Middle frontal gyrus (tissue), 1 donor: ENCODE data around the gene INTS11.
"Not testable (repeated sequence)": the region's sequence is repeated elsewhere in the genome, so short reads cannot be mapped to it uniquely, and the experiment has no call there.

Source experiments
- DNase-seq: peaks from one replicate; pipeline ENCODE4 v3.0.0-alpha.2; 2015; ENCODE audit warnings: low spot score; ENCODE audit errors: extremely low spot score

The INTS11 gene

DNA sequence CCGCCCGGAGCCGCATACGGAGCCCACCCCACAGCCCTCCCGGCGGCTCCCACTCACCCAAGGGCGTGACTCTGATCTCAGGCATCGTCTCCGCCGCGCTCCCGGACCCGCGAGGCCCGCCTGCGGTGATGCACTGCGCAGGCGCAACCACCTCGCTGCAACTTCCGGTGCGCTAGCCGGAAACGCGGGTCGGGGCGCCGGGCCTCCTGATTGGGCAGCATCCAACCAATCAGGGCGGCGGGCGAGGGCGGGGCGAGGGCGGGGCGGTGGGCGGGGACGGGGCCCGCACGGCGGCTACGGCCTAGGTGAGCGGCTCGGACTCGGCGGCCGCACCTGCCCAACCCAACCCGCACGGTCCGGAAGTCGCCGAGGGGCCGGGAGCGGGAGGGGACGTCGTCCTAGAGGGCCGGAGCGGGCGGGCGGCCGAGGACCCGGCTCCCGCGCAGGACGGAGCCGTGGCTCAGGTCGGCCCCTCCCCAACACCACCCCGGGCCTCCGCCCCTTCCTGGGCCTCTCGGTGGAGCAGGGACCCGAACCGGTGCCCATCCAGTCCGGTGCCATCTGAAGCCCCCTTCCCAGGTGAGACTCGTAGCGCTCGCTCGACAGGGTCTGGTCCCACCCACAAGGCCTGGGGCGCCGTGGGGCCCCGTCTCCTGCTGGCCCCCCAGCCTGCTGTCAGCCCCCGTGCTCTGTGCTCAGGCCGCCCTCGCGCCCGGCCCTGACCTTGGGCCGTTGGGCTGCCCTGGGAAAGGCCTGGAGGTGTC is at the start of gene INTS11, which contains the start of gene CPTP:
TSS of gene INTS11 (minus strand) at position 137 of the 764 bp plus-strand sequence. CDS start at position 85, 52 bp downstream.
TSS of gene CPTP (plus strand) at position 279 of the 764 bp plus-strand sequence. CDS start 2,109 bp downstream, outside the sequence.
- peak; percentile 84 for DNase-seq

DNA sequence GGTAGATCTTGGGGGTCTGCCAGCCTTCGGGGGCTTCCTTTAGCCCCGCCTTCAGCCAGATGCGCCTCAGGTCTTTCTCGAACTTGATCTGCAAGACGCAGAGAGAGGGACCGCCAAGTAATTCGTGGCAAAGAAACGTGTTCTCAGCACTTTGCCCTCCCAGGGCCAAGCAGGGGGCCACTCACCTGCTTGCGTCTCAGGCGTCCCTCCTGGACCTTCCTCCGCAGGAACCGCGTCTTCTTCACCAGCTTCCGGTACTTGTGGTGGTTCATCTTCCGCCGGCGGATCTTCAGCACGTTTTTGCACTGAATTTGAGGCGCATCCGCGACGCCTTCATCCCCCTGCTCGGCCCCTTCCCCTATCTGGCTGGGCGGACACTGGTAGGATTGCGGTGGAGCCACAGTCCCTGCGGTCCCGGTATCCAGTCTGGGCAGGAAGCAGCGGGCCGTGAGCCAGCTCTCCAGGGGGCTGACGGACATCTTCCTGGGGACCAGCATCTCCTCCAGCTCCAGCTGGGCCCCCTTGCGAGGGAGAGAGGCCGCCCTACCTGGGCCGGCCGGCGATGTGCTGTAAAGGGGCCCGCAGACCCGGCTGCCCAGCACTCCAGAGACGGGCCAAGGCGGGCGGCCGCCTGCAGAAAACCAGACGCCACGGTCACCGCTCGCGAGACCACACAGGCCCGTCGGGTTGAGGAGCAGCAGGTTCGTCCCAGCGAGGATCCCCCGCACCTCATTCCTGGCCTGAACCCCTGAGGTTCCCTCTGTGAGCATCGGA is 49.5 kb upstream of the INTS11 start:
- no peak for DNase-seq

DNA sequence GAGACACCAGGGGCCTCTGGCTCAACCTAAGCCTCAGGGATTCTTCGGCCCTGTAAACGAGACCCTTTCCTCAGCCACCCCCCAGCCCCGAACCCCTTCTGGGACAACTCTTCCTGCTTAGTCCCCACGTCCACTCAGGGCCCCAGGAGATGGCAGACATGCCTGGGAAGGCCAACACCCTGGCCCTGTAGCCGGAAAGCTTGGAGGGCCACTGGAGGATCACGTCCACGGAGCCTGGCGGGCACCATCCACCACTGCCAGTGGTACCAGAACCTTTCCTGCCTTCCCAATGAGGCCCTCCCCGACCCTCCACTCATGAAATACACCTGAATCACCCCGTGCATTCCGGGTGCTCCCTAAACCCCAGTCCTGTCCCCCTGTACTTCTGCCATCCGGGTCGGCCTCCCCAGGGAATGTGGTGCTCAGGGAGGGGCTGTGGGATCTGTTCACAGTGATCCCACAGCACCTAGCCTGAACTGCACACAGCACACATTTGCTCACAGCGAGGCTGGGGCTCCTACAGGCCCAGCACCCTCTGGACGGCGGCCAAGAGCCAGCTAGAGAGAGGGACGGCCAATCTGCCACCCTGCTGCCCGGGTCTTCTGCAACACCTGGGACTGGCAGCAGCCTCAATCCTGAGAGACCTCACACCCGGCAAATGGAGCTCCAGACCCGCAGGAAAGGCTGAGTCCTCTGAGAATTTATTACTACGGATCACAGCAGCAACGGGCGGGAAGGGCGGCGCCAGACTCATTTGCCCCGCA is 48.8 kb upstream of the INTS11 start:
- DNase-seq, result no peak

DNA sequence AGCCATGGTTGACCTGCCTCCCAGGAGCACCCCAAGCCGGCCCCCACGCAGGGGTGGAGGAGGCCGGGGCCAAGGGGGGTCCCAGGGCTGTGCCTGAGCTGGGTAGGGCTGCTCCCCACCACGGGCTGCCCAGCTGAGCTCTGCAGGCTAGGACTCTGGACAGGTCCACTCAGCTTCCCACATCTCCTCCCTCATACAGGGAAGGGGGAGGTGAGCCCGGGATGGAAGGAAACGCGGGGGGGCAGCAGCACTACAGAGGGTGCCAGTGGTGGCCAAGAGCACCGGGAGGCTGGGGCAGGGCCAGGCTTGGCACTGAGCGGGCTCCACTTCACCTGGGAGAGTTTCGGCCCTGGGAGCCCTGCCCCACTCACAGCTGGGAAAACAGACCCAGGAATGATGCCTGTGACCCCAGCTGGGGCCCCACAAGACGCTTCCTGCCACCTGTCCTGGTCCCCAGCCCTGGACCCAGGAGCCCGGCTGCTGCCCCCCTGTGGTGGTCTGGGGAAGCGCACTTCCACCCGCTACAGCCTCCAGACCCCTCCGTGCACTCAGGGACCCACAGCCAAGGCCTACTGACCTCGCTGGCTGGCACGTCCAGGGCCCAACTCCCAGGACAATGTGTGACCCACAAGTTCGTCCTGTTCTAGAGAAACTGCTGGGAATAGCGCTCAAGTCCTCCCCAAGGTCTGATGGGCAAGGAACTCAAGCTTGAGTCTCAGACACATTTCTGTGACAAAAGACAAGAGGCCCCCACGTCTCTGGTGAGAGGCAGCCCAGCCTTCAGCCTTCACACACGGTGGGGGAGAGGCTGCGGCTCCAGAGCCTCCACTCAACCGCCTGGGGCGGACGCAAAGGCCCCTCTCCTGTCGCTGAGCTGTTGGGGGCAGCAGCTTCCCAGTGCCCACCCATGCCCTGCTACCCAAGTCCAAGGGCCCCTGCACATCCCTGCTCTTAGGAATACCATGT is 47.6 kb upstream of the INTS11 start:
- no peak for DNase-seq

DNA sequence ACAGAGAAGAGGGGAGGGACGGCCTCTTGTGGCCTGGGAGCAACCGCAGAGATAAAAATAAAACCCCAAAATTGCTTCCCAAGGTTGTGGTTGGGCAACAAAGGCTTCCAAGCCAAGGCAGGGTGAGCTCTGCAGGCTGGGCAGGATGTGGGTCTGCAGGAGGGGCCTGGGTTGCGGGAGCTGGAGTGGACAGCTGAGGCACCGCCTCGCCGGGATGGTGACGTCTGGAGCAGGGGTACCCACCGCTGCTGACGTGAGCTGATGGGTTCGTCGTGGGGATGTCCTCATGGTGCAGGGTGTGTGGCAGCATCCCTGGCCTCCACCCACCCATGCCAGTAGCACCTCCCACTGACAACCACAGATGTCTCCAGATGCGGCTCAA is 46.9 kb upstream of the INTS11 start:
- DNase-seq, result no peak

DNA sequence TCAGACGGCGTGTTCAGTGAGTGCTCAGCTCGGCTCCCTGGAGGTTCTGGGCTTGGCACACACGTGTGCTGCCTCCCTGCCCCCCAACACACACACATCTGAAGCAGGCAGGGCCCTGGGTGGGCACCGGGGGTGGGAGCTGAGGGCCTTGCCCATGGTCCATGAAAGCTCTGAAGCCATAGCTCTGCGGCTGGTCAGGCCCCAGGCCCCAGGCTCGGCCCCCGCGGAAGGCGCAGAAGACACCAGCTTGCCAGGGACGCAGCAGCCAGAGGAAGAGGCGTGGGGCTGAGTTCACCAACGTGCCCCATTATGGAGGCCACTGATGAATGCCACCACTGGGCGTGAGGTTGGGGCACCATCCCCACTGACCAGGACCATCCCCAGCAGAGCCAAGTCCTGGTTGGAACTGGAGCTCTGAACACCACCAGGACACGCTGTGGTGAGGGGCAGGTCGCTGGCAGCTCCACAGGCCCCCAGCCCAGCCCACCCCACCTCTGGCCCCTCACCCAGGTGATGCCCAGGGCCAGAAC is 46.4 kb upstream of the INTS11 start:
- DNase-seq, result no peak

DNA sequence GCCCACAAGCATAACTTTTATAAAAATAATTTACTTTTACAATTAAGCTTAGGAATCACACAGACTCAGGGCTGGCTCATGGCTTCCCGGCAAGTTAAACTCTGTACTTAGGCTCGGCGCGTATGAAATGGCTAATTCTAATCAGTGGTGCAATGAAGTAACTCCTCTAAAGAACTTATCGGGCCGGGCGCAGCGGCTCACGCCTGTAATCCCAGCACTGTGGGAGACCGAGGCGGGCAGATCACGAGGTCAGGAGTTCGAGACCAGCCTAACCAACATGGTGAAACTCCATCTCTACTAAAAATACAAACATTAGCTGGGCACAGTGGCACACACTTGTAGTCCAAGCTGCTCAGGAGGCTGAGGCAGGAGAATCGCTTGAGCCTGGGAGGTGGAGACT is 45.6 kb upstream of the INTS11 start:
- DNase-seq, result not testable (repeated sequence)

DNA sequence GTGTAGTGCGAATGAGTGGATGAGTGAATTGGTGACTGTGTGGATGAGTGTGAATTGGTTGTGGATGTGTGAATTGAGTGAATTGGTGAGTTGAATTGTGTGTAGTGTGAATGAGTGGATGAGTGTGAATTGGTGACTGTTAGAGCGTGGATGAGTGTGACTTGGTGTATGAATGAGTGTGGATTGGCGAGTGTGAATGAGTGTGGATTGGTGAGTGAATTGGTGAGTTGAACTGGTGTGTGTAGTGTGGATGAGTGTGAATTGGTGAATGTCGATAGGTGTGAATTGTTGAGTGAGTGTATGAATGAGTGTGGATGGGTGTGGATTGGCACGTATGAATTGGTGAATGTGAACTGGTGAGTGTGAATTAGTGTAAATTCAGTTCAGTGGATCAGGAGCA is 42.9 kb upstream of the INTS11 start:
- DNase-seq, result no peak

DNA sequence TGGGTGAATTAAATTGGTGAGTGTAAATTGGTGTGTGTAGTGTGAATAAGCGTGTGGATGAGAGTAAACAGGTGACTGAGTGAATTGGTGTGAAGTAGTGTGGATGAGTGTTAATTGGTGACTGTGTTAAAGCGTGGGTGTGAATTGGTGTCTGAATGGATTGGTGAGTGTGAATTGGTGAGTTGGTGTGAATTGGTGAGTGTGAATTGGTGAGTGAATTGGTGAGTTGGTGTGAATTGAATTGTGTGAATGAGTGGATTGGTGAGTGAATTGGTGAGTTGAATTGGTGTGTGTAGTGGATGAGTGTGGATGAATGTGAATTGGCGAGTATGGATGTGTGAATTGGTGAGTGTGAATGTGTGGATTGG is 42.2 kb upstream of the INTS11 start:
- DNase-seq, result no peak

DNA sequence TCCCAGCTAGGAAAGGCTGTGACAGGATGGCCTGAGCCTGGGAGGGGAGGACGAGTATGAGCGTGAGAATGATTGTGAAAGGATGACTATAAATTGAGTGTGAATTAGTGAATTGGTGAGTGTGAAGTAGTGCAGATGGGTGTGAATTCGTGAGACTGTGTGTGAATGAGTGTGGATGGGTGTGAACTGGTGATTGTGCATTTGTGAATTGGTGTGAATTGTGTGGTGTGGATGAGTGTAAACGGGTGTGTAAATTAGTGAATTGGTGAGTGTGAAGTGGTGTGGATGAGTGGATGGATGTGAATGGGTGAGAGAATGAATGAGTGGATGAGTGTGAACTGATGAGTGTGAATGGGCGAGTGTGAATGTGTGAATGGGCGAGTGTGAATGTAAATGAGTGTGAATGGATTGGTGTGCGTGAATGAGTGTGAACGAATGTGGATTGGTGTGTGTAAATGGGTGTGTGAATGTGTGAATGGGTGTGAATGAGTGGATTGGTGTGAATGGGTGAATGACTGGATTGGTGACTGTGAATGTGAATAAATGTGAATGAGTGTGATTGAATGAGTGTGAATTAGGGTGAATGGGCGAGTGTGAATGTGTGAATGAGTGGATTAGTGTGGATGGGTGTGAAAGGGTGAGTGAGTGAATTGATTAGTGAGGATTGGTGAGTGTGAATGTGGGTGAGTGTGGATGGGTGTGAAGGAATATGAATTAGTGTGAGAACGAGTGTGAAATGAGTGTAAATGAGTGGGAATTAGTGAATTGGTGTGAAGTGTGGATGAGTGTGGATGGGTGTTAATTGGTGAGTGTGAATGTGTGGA is 41.6 kb upstream of the INTS11 start:
- no peak for DNase-seq

DNA sequence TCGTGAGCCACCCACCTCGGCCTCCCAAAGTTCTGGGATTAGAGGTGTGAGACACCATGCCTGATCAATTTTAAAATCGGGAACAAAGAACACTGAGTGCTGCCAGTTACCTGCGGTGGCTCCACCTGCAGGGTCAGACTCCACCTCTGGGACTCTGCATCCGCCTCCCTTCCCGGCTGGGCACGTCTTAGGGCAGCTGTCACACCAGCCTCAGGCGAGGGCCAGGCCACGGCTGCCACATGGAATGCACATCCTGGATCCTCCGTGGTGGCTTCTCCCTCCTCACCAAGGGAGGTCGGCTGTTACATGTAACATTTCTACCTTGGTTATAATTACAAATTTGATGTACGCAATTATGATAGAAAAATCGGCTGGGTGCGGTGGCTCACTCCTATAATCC is 39.8 kb upstream of the INTS11 start:
- DNase-seq, result no peak

DNA sequence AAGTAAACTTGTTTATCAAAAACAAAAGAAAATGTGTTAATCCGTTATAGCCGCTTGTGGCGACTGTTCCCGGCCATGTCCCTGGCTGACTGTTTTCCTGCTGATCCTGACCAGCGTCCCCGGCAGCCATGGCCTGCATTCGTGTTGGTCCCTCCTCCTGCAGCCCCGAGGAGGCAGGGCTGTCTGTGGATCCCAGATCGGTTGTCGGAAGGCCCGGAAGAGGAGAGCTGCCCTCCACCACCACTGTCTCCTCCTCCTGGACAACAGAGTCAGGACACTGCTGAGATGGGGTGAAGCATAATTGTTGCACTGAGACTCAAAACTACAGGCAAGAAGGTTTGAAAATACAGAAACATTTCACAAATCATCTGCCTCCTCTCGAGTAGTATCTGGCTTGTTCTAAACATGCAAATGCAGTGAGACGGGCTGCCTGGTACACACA is 37.5 kb upstream of the INTS11 start:
- no peak for DNase-seq

DNA sequence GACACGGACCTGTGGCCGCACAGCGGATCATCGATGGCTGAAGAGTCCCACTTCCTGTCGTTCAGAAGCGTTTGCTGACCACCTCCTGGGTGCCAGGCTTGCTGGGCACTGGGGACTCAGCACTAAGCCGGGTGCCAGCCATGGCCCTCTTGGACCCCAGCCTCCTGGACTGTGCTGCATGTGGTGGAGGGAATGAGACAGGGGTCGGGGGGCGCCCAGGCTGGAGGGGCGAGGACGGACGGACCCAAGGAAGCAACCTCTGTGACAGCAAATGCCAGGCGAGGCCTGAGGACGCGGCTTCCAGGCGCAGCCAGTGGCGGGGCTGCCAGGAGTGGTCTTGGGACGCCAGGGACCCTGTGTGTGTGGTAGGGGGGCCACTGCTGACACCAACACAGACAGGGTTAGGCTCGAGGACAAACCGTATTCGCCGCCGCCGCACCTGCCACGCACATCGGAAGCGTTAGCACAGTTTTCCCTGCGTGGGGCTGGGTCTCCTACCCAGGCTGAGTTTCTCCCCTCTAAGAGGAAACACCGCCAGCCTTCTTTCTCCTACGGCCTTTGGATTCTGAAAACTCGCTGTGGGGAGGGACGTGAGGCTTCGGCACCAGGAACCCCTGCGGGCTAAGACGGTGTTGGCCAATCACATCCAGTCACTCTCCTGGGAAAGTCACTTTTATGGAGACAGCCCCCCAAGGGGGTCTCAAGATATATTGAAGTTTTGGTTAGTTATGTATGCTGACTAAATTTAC is 36.9 kb upstream of the INTS11 start:
- no peak for DNase-seq

DNA sequence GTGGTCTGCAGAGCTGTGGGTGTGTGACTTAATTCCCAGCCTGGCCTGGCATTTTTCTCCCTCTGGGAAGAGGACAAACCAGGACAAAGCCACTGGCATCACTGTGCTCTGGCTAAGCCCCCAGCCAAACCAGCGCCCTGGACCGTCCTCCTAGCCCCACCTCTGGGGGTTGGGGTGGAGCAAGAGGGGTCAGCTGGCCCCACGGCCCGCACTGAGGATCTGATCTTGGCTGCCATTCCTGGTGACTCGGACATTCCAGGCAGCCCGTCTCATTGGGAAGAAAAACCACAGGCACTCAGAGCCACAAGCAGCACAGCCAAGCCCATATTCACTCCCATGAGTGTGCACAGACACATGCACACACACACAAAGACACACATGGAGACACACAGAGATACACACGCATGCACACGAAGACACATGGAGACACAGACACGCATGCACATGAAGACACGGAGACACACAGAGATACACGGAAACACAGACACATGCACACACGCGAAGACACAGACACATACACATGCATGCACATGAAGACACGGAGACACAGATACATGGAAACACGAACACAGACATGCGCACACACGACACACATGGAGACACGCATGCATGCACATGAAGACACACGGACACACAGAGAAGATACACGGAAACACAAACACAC is 36.2 kb upstream of the INTS11 start:
- DNase-seq, result no peak

DNA sequence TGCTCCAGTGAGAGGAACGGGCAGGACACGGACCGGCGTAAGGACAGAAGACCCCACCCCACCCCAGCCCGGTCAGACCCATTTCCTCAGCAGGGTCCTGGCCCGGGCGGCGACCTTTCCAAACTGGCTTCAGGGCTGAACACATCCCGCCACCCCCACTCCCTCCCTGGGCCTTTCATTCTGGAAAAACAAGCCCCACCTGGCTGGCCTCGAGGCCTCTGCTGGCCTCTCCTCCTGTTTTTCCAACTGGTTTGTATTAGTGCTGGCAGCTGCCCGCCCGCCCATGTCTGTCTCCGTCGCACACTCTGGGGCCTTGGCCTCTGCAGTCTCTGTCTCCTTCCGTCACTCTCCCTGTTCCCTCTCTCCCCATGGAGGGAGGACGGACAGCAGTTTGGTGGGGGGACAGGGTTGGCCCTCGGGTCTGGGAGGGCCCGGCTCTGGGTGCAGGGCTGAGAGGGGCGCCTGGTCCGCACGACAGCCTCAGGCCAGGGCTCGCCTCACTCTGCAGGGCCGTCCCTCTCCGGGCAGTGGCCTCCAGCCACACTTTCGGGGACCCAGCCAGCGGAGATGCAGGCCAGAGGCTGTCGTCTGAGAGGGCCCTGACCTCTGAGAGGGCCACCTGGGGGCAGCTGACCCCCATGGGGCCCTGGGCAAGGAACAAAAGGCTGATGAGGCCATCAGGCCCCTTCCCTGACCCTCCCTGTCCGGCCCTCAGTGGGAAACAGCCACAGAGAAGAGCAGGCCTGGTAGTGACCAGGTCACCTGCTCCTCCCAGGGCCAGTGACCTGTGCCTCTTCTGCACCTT is 35.4 kb upstream of the INTS11 start:
- no peak for DNase-seq

DNA sequence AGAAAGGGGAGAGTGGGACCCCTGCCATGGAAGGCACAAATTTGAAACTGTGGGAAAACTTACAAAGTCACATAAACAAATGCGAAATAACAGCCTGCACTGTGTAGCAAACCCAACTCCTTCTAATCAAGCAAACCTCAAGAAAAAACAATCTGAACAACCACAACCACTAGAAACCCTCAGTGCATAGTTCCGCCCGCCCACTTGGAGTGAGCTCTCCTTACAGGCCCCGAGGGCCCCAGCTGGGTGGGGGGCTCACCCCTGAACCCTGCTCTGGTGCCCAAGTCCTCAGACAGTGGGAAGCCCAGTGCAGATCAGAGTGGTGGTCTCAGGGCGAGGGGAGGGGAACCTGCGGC is 34.8 kb upstream of the INTS11 start:
- DNase-seq, result no peak

DNA sequence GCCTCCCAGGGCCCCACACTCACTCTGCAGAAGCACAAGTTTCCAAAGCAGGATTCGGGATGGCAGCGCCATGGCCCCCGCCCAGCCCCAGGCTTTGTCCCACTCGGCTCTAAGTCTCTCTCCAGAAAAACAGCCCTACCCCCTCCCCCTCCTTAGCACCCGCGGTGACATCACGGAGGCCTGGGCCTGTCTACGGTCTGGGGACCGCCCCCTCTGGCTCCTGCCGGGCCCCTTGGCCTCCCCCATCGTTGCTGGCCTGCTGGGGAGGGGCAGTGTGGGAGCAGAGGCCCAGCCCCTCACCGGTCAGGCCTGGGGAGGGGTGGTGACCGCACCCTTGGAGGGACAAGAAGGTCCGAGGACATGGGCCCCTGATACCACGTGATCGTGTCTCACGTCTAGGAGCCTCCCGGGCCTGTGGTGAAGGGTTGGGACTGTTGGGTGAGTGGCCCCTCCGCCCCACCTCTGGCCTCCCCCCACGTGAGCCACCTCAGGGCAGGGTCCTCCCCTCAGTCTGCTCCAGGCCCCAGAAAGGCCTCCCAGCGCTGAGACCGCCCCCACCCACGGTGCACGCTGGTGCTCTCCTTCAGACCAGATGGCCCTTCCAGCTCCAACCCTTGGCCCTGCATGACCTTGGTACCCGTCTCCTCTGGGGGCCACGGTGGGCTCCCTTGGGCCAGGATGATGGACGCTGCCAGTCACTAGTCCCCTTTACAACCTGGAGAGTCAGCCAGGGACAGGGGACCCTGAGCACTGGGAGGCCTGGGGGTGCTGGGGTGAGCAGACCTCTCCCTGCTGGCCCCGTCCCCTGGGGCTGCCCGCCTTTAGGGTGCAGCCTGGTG is 34.2 kb upstream of the INTS11 start, which contains the start of gene MXRA8:
TSS of gene MXRA8 (minus strand) at position 123 of the 839 bp plus-strand sequence. CDS start at position 72, 51 bp downstream.
- DNase-seq, result no peak
